ENCODE measurements around the gene DNAJC9. TPM values are rescaled to one million over a fixed set of nuclear protein-coding genes. Genes with fewer than 3 reads are reported as not detected.

The DNAJC9 gene
- total RNA-seq, 1 donor from 2014 or later, result 59.7 TPM

Small RNAs within 50 kb of the gene (small RNA-seq; reads per million reads assigned to genes)
- gene RF00019 (not detected), gene RNU6-833P (not detected)

Other genes starting within 250 kb of the DNAJC9 start
- 41.3 TPM for gene P4HA1, start 150.4 kb downstream of the DNAJC9 start, total RNA-seq
- 0.31 TPM for gene NUDT13, start 136.8 kb downstream of the DNAJC9 start, total RNA-seq
- 28.7 TPM for gene ECD, start 79.2 kb downstream of the DNAJC9 start, total RNA-seq
- 30.1 TPM for gene FAM149B1, start 79.1 kb downstream of the DNAJC9 start, total RNA-seq
- 102 TPM for gene MRPS16, start 5.4 kb upstream of the DNAJC9 start, total RNA-seq
- 0.62 TPM for gene CFAP70, start 111.6 kb upstream of the DNAJC9 start, total RNA-seq
- gene ANXA7, start 166.8 kb upstream of the DNAJC9 start, total RNA-seq, result 34.3 TPM
- 3.7 TPM for gene MSS51, start 186.3 kb upstream of the DNAJC9 start, total RNA-seq
- gene PPP3CB, start 248.8 kb upstream of the DNAJC9 start, total RNA-seq, result 122 TPM